GM12873 (cell line): ENCODE data around the gene PIGB.

Experiments used
- CTCF ChIP-seq: IDR thresholded peaks from 2 replicates; pipeline ENCODE4 v1.5.1; 2012; ENCODE audit warnings: low read depth, mild to moderate bottlenecking, moderate library complexity, low read length, control low read depth; ENCODE audit not compliant: insufficient read depth; ENCODE audit errors: missing control alignments

Gene PIGB

GRCh38 chr15:55327387-55327786 is 8.4 kb downstream of the PIGB start:
- TF ChIP-seq CTCF = no peak

GRCh38 chr15:55334371-55334770 is 15.3 kb downstream of the PIGB start:
- no peak for TF ChIP-seq CTCF

- no peak for TF ChIP-seq CTCF
These were observed 16.0 kb downstream of the PIGB start for GRCh38 chr15:55334997-55335396.

- no peak for TF ChIP-seq CTCF
These were observed 18.1 kb downstream of the PIGB start for GRCh38 chr15:55337160-55337559.

GRCh38 chr15:55343168-55343567 is 24.1 kb downstream of the PIGB start:
- no peak for TF ChIP-seq CTCF

GRCh38 chr15:55344206-55344605 is 25.2 kb downstream of the PIGB start:
- no peak for TF ChIP-seq CTCF

GRCh38 chr15:55348281-55348778 is 29.3 kb downstream of the PIGB start:
- TF ChIP-seq CTCF = no peak
